Vagina (tissue), 2 donors: Measurements from ENCODE around the gene HSDL1. TPM values are rescaled to one million over a fixed set of nuclear protein-coding genes. Genes with fewer than 3 reads are reported as not detected.

ENCODE experiments used
- DNase-seq, 2 donors: peaks; one replicate each; pipeline ENCODE4 v3.0.0-alpha.2; 2017; ENCODE audit errors: extremely low spot score in 2 of 2
- H3K27ac ChIP-seq: fragments of 200-600 bp; sonication (generic); one replicate; pipeline ENCODE4 v1.5.1; 2019
- H3K27me3 ChIP-seq: fragments of 200-600 bp; sonication (generic); one replicate; pipeline ENCODE4 v1.5.1; 2019
- H3K36me3 ChIP-seq, 2 donors: fragments of 200-600 bp; sonication (generic); one replicate each; pipeline ENCODE4 v1.5.1; 2017 to 2019
- H3K4me1 ChIP-seq: fragments of 200-600 bp; sonication (generic); one replicate; pipeline ENCODE4 v1.5.1; 2019
- H3K4me3 ChIP-seq, 2 donors: fragments of 200-600 bp; sonication (generic); 1 replicate in 1 of 2; 2 replicates in 1 of 2; pipeline ENCODE4 v1.5.1; 2016 to 2019
- H3K9me3 ChIP-seq: fragments of 200-600 bp; sonication (generic); one replicate; pipeline ENCODE4 v1.5.1; 2019
- CTCF ChIP-seq, 3 experiments: fragments of 450-650 bp in 2 of 3; fragments of 200-600 bp in 1 of 3; sonication (generic) in 1 of 3; IDR thresholded peaks; one replicate each; pipeline ENCODE4 v1.5.1; 2017 to 2019; ENCODE audit warnings: antibody characterized with exemption in 3 of 3, mild to moderate bottlenecking in 2 of 3, moderate library complexity in 2 of 3
- POLR2A ChIP-seq, 2 donors: fragments of 450-650 bp; IDR thresholded peaks; one replicate each; pipeline ENCODE4 v1.6.1; 2017; ENCODE audit warnings: antibody characterized with exemption in 2 of 2, mild to moderate bottlenecking in 2 of 2, moderate library complexity in 2 of 2
- POLR2AphosphoS5 ChIP-seq, 2 donors: sonication (generic); formaldehyde crosslinking; IDR thresholded peaks; one replicate each; pipeline ENCODE4 v1.9.0; 2017; ENCODE audit warnings: antibody characterized with exemption in 2 of 2, mild to moderate bottlenecking in 2 of 2, low read depth in 1 of 2; ENCODE audit not compliant: insufficient read depth in 1 of 2
- intact Hi-C: fragments of 100-400 bp; cut with DNase I; formaldehyde crosslinking; loops from one replicate; pipeline ENCODE4 v1.15.1; 2023
- total RNA-seq: library from RNA; depleted of rRNA; stranded (reverse); fragments of >200 nt; gene quantifications from one replicate; pipeline ENCODE4 v1.2.3, GENCODE V29; 2016

HSDL1 gene
- total RNA-seq, 1 donor from 2014 or later, result 16.9 TPM

- Histone ChIP-seq H3K9me3 (no peaks in the 10 kb centered on the region), H3K36me3 (peaks cover 0 to 26% of the 10 kb centered on the region in 2 donors), H3K4me3 (no peak overlapping the region), H3K27me3 (no peaks in the 10 kb centered on the region), H3K4me1 (peaks cover 36% of the 10 kb centered on the region), H3K27ac (peak overlapping the region; percentile 80)
- intact Hi-C loops, result loop anchor here (10.0 kb wide), 1 partner anchor 222 kb away; the partner anchor contains the start of gene OSGIN1
- DNase-seq, result no peak
- TF ChIP-seq POLR2AphosphoS5 (IDR thresholded peaks at IDR 0.05; ENCODE audit: insufficient read depth in 1 of 2, low read depth in 1 of 2) (no peak), CTCF (IDR thresholded peaks at IDR 0.05) (no peak), POLR2A (IDR thresholded peaks at IDR 0.05) (no peak)
Observed at GRCh38 chr16:84176192-84177053, 31.4 kb upstream of the HSDL1 start.

- H3K27ac ChIP-seq, result peak overlapping the region; percentile 80
- TF ChIP-seq POLR2AphosphoS5 (IDR thresholded peaks at IDR 0.05; ENCODE audit: insufficient read depth in 1 of 2, low read depth in 1 of 2) (no peak), POLR2A (IDR thresholded peaks at IDR 0.05) (no peak), CTCF (IDR thresholded peaks at IDR 0.05) (peak in 1 of 3 experiments; percentile 49)
- H3K9me3 ChIP-seq, result no peaks in the 10 kb centered on the region
- intact Hi-C loops, result loop anchor here (10.0 kb wide), 1 partner anchor 221 kb away; the partner anchor contains the start of gene OSGIN1
- H3K36me3 ChIP-seq, result peaks cover 0 to 17% of the 10 kb centered on the region in 2 donors
- H3K27me3 ChIP-seq, result no peaks in the 10 kb centered on the region
- no peak for DNase-seq
- no peak overlapping the region for H3K4me3 ChIP-seq
- peaks cover 36% of the 10 kb centered on the region for H3K4me1 ChIP-seq
Observed at GRCh38 chr16:84175350-84176081, 30.5 kb upstream of the HSDL1 start.

- no peaks in the 10 kb centered on the region for H3K9me3 ChIP-seq
- TF ChIP-seq POLR2AphosphoS5 (IDR thresholded peaks at IDR 0.05; ENCODE audit: insufficient read depth in 1 of 2, low read depth in 1 of 2) (no peak), CTCF (IDR thresholded peaks at IDR 0.05) (no peak), POLR2A (IDR thresholded peaks at IDR 0.05) (no peak)
- no peak overlapping the region for H3K27ac ChIP-seq
- H3K4me3 ChIP-seq, result no peak overlapping the region
- intact Hi-C loops, result loop anchor here (10.0 kb wide), 1 partner anchor 220 kb away; the partner anchor contains the start of gene OSGIN1
- no peaks in the 10 kb centered on the region for H3K27me3 ChIP-seq
- peaks cover 0 to 6% of the 10 kb centered on the region in 2 donors for H3K36me3 ChIP-seq
- H3K4me1 ChIP-seq, result peaks cover 36% of the 10 kb centered on the region
- DNase-seq, result no peak
Observed at GRCh38 chr16:84174396-84174795, 29.4 kb upstream of the HSDL1 start.

GRCh38 chr16:84169765-84170310 lies 24.9 kb upstream of the HSDL1 start:
- Histone ChIP-seq H3K27ac (no peak overlapping the region), H3K36me3 (no peaks in the 10 kb centered on the region), H3K4me3 (no peak overlapping the region), H3K27me3 (no peaks in the 10 kb centered on the region), H3K9me3 (no peaks in the 10 kb centered on the region), H3K4me1 (peaks cover 2% of the 10 kb centered on the region)
- no peak for DNase-seq
- intact Hi-C loops, result loop anchor here (10.0 kb wide), 1 partner anchor 215 kb away; the partner anchor contains the start of gene OSGIN1
- TF ChIP-seq POLR2AphosphoS5 (IDR thresholded peaks at IDR 0.05; ENCODE audit: insufficient read depth in 1 of 2, low read depth in 1 of 2), result no peak
- TF ChIP-seq POLR2A (IDR thresholded peaks at IDR 0.05), result no peak
- TF ChIP-seq CTCF (IDR thresholded peaks at IDR 0.05), result no peak
